H9 (cell line): Measurements from ENCODE around the gene POGLUT2. TPM values are rescaled to one million over a fixed set of nuclear protein-coding genes. Genes with fewer than 3 reads are reported as not detected.

ENCODE experiments used
- DNase-seq: peaks from one replicate; pipeline ENCODE4 v3.0.0-alpha.2; 2017
- H2AFZ ChIP-seq: one replicate; pipeline ENCODE4 v1.6.1; 2013; ENCODE audit warnings: mild to moderate bottlenecking, low read length, control low read depth, moderate library complexity
- H2AK5ac ChIP-seq: 2 replicates; pipeline ENCODE4 v1.6.1; 2013; ENCODE audit warnings: low read length, control low read depth, mixed read lengths; ENCODE audit not compliant: insufficient read length
- H2BK120ac ChIP-seq: one replicate; pipeline ENCODE4 v1.6.1; 2013; ENCODE audit warnings: low read depth, mild to moderate bottlenecking, low read length, control low read depth, inconsistent platforms; ENCODE audit not compliant: poor library complexity, severe bottlenecking
- H2BK12ac ChIP-seq: 2 replicates; pipeline ENCODE4 v1.6.1; 2013; ENCODE audit warnings: low read length, control low read depth, mixed read lengths, low read depth; ENCODE audit not compliant: insufficient read length
- H2BK15ac ChIP-seq: 2 replicates; pipeline ENCODE4 v1.6.1; 2013; ENCODE audit warnings: low read depth, low read length, control low read depth
- H2BK20ac ChIP-seq: one replicate; pipeline ENCODE4 v1.6.1; 2013; ENCODE audit warnings: low read depth, mild to moderate bottlenecking, low read length, control low read depth, inconsistent platforms; ENCODE audit not compliant: poor library complexity, severe bottlenecking
- H2BK5ac ChIP-seq: 2 replicates; pipeline ENCODE4 v1.6.1; 2013; ENCODE audit warnings: low read length, control low read depth, mixed read lengths; ENCODE audit not compliant: insufficient read length
- H3K14ac ChIP-seq: 2 replicates; pipeline ENCODE4 v1.6.1; 2013; ENCODE audit warnings: low read length, control low read depth; ENCODE audit not compliant: insufficient read depth
- H3K18ac ChIP-seq: 2 replicates; pipeline ENCODE4 v1.6.1; 2013; ENCODE audit warnings: low read depth, mild to moderate bottlenecking, mixed read lengths, low read length, control low read depth; ENCODE audit not compliant: insufficient read length
- H3K23ac ChIP-seq: 2 replicates; pipeline ENCODE4 v1.6.1; 2013; ENCODE audit warnings: low read length, control low read depth, mixed read lengths, low read depth; ENCODE audit not compliant: insufficient read length
- H3K23me2 ChIP-seq: 2 replicates; pipeline ENCODE4 v1.6.1; 2013; ENCODE audit warnings: low read depth, mild to moderate bottlenecking, mixed read lengths, low read length, control low read depth; ENCODE audit not compliant: insufficient read length, poor library complexity, severe bottlenecking
- H3K27ac ChIP-seq: 2 replicates; pipeline ENCODE4 v1.5.1; 2013; ENCODE audit warnings: low read length, control low read depth, mixed read lengths, low read depth; ENCODE audit not compliant: insufficient read length
- H3K27me3 ChIP-seq: 2 replicates; pipeline ENCODE4 v1.6.1; 2013; ENCODE audit warnings: low read length, control low read depth, inconsistent platforms; ENCODE audit not compliant: insufficient read depth
- H3K4ac ChIP-seq: 2 replicates; pipeline ENCODE4 v1.6.1; 2013; ENCODE audit warnings: low read depth, mild to moderate bottlenecking, control low read depth, inconsistent platforms, low read length, moderate library complexity
- H3K4me1 ChIP-seq: 2 replicates; pipeline ENCODE4 v1.6.1; 2013; ENCODE audit warnings: low read length, control low read depth, inconsistent platforms; ENCODE audit not compliant: insufficient read depth
- H3K4me2 ChIP-seq: 2 replicates; pipeline ENCODE4 v1.6.1; 2013; ENCODE audit warnings: low read length, control low read depth, mixed read lengths; ENCODE audit not compliant: insufficient read length, insufficient read depth
- H3K56ac ChIP-seq: 2 replicates; pipeline ENCODE4 v1.6.1; 2013; ENCODE audit warnings: low read depth, mild to moderate bottlenecking, mixed read lengths, low read length, control low read depth; ENCODE audit not compliant: insufficient read length
- H3K79me1 ChIP-seq: 2 replicates; pipeline ENCODE4 v1.6.1; 2013; ENCODE audit warnings: low read depth, mild to moderate bottlenecking, moderate library complexity, low read length, control low read depth, inconsistent platforms; ENCODE audit not compliant: insufficient read depth, poor library complexity, severe bottlenecking
- H3K79me2 ChIP-seq: 2 replicates; pipeline ENCODE4 v1.6.1; 2013; ENCODE audit warnings: low read length, control low read depth, inconsistent platforms; ENCODE audit not compliant: insufficient read depth
- H3K9ac ChIP-seq: 2 replicates; pipeline ENCODE4 v1.6.1; 2013; ENCODE audit warnings: low read length, control low read depth, mixed read lengths; ENCODE audit not compliant: insufficient read length; ENCODE audit errors: extremely low read depth
- H3K9me3 ChIP-seq: one replicate; pipeline ENCODE4 v1.6.1; 2013; ENCODE audit warnings: low read depth, low read length, inconsistent platforms; ENCODE audit not compliant: control insufficient read depth
- H3T11ph ChIP-seq: one replicate; pipeline ENCODE4 v1.6.1; 2013; ENCODE audit warnings: mild to moderate bottlenecking, low read length, control low read depth, inconsistent platforms
- H4K20me1 ChIP-seq: one replicate; pipeline ENCODE4 v1.6.1; 2013; ENCODE audit not compliant: control insufficient read depth, insufficient read length, insufficient read depth
- H4K5ac ChIP-seq: 2 replicates; pipeline ENCODE4 v1.6.1; 2013; ENCODE audit warnings: low read depth, mild to moderate bottlenecking, mixed read lengths, low read length, control low read depth; ENCODE audit not compliant: insufficient read length
- H4K8ac ChIP-seq: replicated peaks from 2 replicates; pipeline ENCODE4 v1.6.1; 2013; ENCODE audit warnings: low read length, control low read depth, mixed read lengths, low read depth; ENCODE audit not compliant: insufficient read length
- H4K91ac ChIP-seq: 2 replicates; pipeline ENCODE4 v1.6.1; 2013; ENCODE audit warnings: low read depth, mild to moderate bottlenecking, moderate library complexity, mixed read lengths, low read length, control low read depth; ENCODE audit not compliant: insufficient read length
- H3K27ac Mint-ChIP-seq, 3 experiments: 2 replicates in 2 of 3; 3 replicates in 1 of 3; pipeline ENCODE4 v1.8.0; 2020 to 2021; ENCODE audit warnings: mixed read lengths in 3 of 3, mild to moderate bottlenecking in 1 of 3, moderate library complexity in 1 of 3
- H3K27me3 Mint-ChIP-seq: 2 replicates; pipeline ENCODE4 v1.8.0; 2021; ENCODE audit warnings: low read depth, mild to moderate bottlenecking, moderate library complexity, mixed read lengths
- H3K36me3 Mint-ChIP-seq, 3 experiments: 2 replicates in 2 of 3; 3 replicates in 1 of 3; pipeline ENCODE4 v1.8.0; 2020 to 2021; ENCODE audit warnings: low read depth in 3 of 3, mixed read lengths in 3 of 3; ENCODE audit not compliant: insufficient read depth in 1 of 3
- H3K4me1 Mint-ChIP-seq, 2 experiments: 2 replicates each; pipeline ENCODE4 v1.8.0; 2020; ENCODE audit warnings: mixed read lengths in 2 of 2
- H3K4me3 Mint-ChIP-seq, 2 experiments: 2 replicates in 1 of 2; 3 replicates in 1 of 2; pipeline ENCODE4 v1.8.0; 2020 to 2021; ENCODE audit warnings: mild to moderate bottlenecking in 2 of 2, mixed read lengths in 2 of 2, moderate library complexity in 1 of 2
- H3K9me3 Mint-ChIP-seq, 2 experiments: 2 replicates in 1 of 2; 3 replicates in 1 of 2; pipeline ENCODE4 v1.8.0; 2020; ENCODE audit warnings: mild to moderate bottlenecking in 2 of 2, mixed read lengths in 2 of 2, moderate library complexity in 1 of 2
- WGBS: extraction: QIAGEN DNeasy Blood & Tissue Kit; methylation state at CpG from one replicate; pipeline ENCODE4 v1.1.7; 2013; ENCODE audit warnings: missing lambda C conversion rate, low lambda C conversion rate, mixed read lengths; ENCODE audit not compliant: insufficient read length; ENCODE audit errors: extremely low coverage; 5-methylcytosine and 5-hydroxymethylcytosine counted together
- total RNA-seq: library from RNA; stranded (reverse); gene quantifications from 2 replicates; pipeline ENCODE4 v1.2.1, GENCODE V29; 2021
- TF ChIP-seq, protein P1 (sequence below): fragments of 200-600 bp; sonication (generic); conservative IDR thresholded peaks from 3 replicates; pipeline ENCODE4 v1.8.0; 2021; ENCODE audit warnings: antibody characterized with exemption, mild to moderate bottlenecking

POGLUT2 gene
- total RNA-seq, 1 experiment from 2014 or later: 23.5 TPM

- H3K56ac ChIP-seq: no peak overlapping the region
- H2BK20ac ChIP-seq: no peak overlapping the region
- H4K8ac ChIP-seq: no peak overlapping the region
- H3K4ac ChIP-seq: no peak overlapping the region
- no peak overlapping the region for H3K14ac ChIP-seq
- H3K9ac ChIP-seq: no peak overlapping the region
- no peaks in the 10 kb centered on the region for H3K23me2 ChIP-seq
- no peak overlapping the region for H3K18ac ChIP-seq
- H4K20me1 ChIP-seq: no peaks in the 10 kb centered on the region
- no peak overlapping the region for H3T11ph ChIP-seq
- no peak overlapping the region for H2BK12ac ChIP-seq
- H3K23ac ChIP-seq: no peak overlapping the region
- TF ChIP-seq, protein P1, sequence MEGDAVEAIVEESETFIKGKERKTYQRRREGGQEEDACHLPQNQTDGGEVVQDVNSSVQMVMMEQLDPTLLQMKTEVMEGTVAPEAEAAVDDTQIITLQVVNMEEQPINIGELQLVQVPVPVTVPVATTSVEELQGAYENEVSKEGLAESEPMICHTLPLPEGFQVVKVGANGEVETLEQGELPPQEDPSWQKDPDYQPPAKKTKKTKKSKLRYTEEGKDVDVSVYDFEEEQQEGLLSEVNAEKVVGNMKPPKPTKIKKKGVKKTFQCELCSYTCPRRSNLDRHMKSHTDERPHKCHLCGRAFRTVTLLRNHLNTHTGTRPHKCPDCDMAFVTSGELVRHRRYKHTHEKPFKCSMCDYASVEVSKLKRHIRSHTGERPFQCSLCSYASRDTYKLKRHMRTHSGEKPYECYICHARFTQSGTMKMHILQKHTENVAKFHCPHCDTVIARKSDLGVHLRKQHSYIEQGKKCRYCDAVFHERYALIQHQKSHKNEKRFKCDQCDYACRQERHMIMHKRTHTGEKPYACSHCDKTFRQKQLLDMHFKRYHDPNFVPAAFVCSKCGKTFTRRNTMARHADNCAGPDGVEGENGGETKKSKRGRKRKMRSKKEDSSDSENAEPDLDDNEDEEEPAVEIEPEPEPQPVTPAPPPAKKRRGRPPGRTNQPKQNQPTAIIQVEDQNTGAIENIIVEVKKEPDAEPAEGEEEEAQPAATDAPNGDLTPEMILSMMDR: no peak
- H2BK15ac ChIP-seq: no peak overlapping the region
- no peaks in the 10 kb centered on the region for H3K79me2 ChIP-seq
- no peak overlapping the region for H3K27ac ChIP-seq
- no peak overlapping the region for H2BK5ac ChIP-seq
- no peak overlapping the region for H4K91ac ChIP-seq
- H3K4me2 ChIP-seq: no peak overlapping the region
- no peak overlapping the region for H2AK5ac ChIP-seq
- no peaks in the 10 kb centered on the region for H3K4me1 ChIP-seq
- H3K27me3 ChIP-seq: no peaks in the 10 kb centered on the region
- no peak overlapping the region for H4K5ac ChIP-seq
- H3K27me3 Mint-ChIP-seq: peaks cover 6% of the 10 kb centered on the region
- H2BK120ac ChIP-seq: no peak overlapping the region
- H3K9me3 Mint-ChIP-seq: peaks cover 4 to 6% of the 10 kb centered on the region in 2 experiments; a peak in 4 of 5 replicates
- no peaks in the 10 kb centered on the region for H3K4me1 Mint-ChIP-seq
- no peaks in the 10 kb centered on the region for H3K79me1 ChIP-seq
- H3K27ac Mint-ChIP-seq: no peak overlapping the region
- no peaks in the 10 kb centered on the region for H3K9me3 ChIP-seq
- no CpG with 5 or more reads among the region's 3 CpGs for WGBS
- H2AFZ ChIP-seq: no peak overlapping the region
- peaks cover 0 to 1% (median 0%) of the 10 kb centered on the region in 3 experiments; a peak in 1 of 7 replicates for H3K36me3 Mint-ChIP-seq
- no peak for DNase-seq
- H3K4me3 Mint-ChIP-seq: no peak overlapping the region
These were observed 46.9 kb downstream of the POGLUT2 start for GRCh38 chr13:102751886-102752285.
